GM12878 (cell line): Measurements from ENCODE around the gene CLASP2. TPM values are rescaled to one million over a fixed set of nuclear protein-coding genes. Genes with fewer than 3 reads are reported as not detected.

Experiments
- ATAC-seq: fragments of 200-7000 bp; cut with Tn5 transposase; 3 replicates; pipeline ENCODE4 v1.9.1; 2020; ENCODE audit warnings: mild to moderate bottlenecking, moderate library complexity
- BruUV-seq: library from RNA; stranded (reverse); fragments of 400-500 nt; replicated peaks from 2 replicates; lab custom pipeline; 2021; lab: Mats Ljungman, UMichigan
- CTCF ChIA-PET: fragments of 300-600 bp; sonication (Branson Sonifier 250); formaldehyde crosslinking; extraction: SDS; loops from one replicate; lab custom pipeline; 2021; ENCODE audit warnings: inconsistent platforms; lab: Yijun Ruan, JAX
- POLR2A ChIA-PET: fragments of 350-600 bp; formaldehyde crosslinking; extraction: SDS; loops from one replicate; lab custom pipeline; 2021; ENCODE audit warnings: inconsistent platforms; lab: Charles Lee
- RAD21 ChIA-PET: fragments of 300-600 bp; sonication (Branson Sonifier 250); formaldehyde crosslinking; loops from one replicate; lab custom pipeline; 2023; ENCODE audit warnings: antibody characterized with exemption; ENCODE audit not compliant: unreplicated experiment; lab: Charles Lee
- SMC1A ChIA-PET: fragments of 300-600 bp; sonication (Branson Sonifier 250); formaldehyde crosslinking; loops from one replicate; lab custom pipeline; 2023; ENCODE audit not compliant: unreplicated experiment, uncharacterized antibody; lab: Charles Lee
- DNase-seq: peaks from one replicate; pipeline ENCODE4 v3.0.0-alpha.2; 2011; ENCODE audit warnings: low read depth, low spot score
- FAIRE-seq: peaks from 3 replicates; lab custom pipeline; 2011; peaks lifted over from hg19 to GRCh38; lab: Jason Lieb, UNC
- H2AFZ ChIP-seq: 2 replicates; pipeline ENCODE4 v1.6.0; 2011; ENCODE audit warnings: low read depth, low read length, control low read depth; ENCODE audit not compliant: control insufficient read depth
- H3K27ac ChIP-seq: 2 replicates; pipeline ENCODE4 v1.5.1; 2011; ENCODE audit warnings: control low read depth; ENCODE audit not compliant: control insufficient read depth, insufficient read depth
- H3K27me3 ChIP-seq, 2 experiments: replicated peaks in 1 of 2; 2 replicates each; pipeline versions ENCODE4 v1.6.0 to v1.6.1; 2011; ENCODE audit warnings: low read length in 1 of 2; ENCODE audit not compliant: control insufficient read depth in 2 of 2, insufficient read depth in 2 of 2
- H3K36me3 ChIP-seq, 2 experiments: 2 replicates each; pipeline ENCODE4 v1.5.1; 2011; ENCODE audit warnings: low read length in 1 of 2; ENCODE audit not compliant: control insufficient read depth in 2 of 2, insufficient read depth in 2 of 2
- H3K4me1 ChIP-seq: 2 replicates; pipeline ENCODE4 v1.6.1; 2011; ENCODE audit warnings: mild to moderate bottlenecking, low read length, moderate library complexity, mixed read lengths; ENCODE audit not compliant: control insufficient read depth, insufficient read depth
- H3K4me2 ChIP-seq: 2 replicates; pipeline ENCODE4 v1.6.0; 2011; ENCODE audit warnings: control low read depth; ENCODE audit not compliant: control insufficient read depth, insufficient read depth
- H3K4me3 ChIP-seq: fragments of 200-600 bp; sonication (generic); 2 replicates; pipeline ENCODE4 v1.5.1; 2016
- H3K79me2 ChIP-seq: 2 replicates; pipeline ENCODE4 v1.6.0; 2011; ENCODE audit warnings: low read length; ENCODE audit not compliant: control insufficient read depth, insufficient read depth
- H3K9ac ChIP-seq: 2 replicates; pipeline ENCODE4 v1.8.0; 2011; ENCODE audit warnings: low read length, control low read depth, mixed read lengths; ENCODE audit not compliant: control insufficient read depth, insufficient read depth
- H3K9me3 ChIP-seq: replicated peaks from 3 replicates; pipeline ENCODE4 v1.5.1; 2011; ENCODE audit warnings: mild to moderate bottlenecking, low read length; ENCODE audit not compliant: control insufficient read depth, insufficient read depth
- H4K20me1 ChIP-seq: 2 replicates; pipeline ENCODE4 v1.6.0; 2011; ENCODE audit not compliant: control insufficient read depth, insufficient read depth
- ATF7 ChIP-seq: fragments of 450-650 bp; IDR thresholded peaks from 2 replicates; pipeline ENCODE4 v1.6.1; 2016; ENCODE audit warnings: low read depth, mild to moderate bottlenecking
- CEBPZ ChIP-seq: fragments of 150-350 bp; IDR thresholded peaks from 2 replicates; pipeline ENCODE4 v1.6.1; 2016; ENCODE audit warnings: low read depth, low read length
- CUX1 ChIP-seq: IDR thresholded peaks from 2 replicates; pipeline ENCODE4 v1.6.1; 2012; ENCODE audit warnings: improper control_type of control experiment, low read depth, low read length; ENCODE audit not compliant: insufficient replicate concordance
- KAT2A ChIP-seq: conservative IDR thresholded peaks from 2 replicates; pipeline ENCODE4 v1.6.1; 2011; ENCODE audit warnings: low read depth, low read length; ENCODE audit not compliant: control insufficient read depth
- PRDM15 ChIP-seq: fragments of 450-650 bp; formaldehyde crosslinking; IDR thresholded peaks from 2 replicates; pipeline ENCODE4 v1.4.0; 2020; ENCODE audit warnings: mild to moderate bottlenecking, moderate library complexity
- RFX5 ChIP-seq: IDR thresholded peaks from 2 replicates; pipeline ENCODE4 v1.6.1; 2011; ENCODE audit warnings: low read depth, low read length, improper control_type of control experiment
- TAF1 ChIP-seq: IDR thresholded peaks from 2 replicates; pipeline ENCODE4 v1.6.1; 2011; ENCODE audit warnings: mild to moderate bottlenecking, low read depth, low read length, borderline replicate concordance
- ZNF622 ChIP-seq: fragments of 450-650 bp; IDR thresholded peaks from 2 replicates; pipeline ENCODE4 v1.6.1; 2017; ENCODE audit warnings: mild to moderate bottlenecking, inconsistent platforms
- WGBS: methylation state at CpG from one replicate; pipeline ENCODE4 v1.1.6; 2016; ENCODE audit warnings: low lambda C conversion rate; ENCODE audit not compliant: insufficient replicate concordance, insufficient coverage; ENCODE audit errors: missing lambda C conversion rate; 5-methylcytosine and 5-hydroxymethylcytosine counted together
- in situ Hi-C: fragments of 300-500 bp; cut with MboI; formaldehyde crosslinking; loops from 9 replicates; pipeline ENCODE4 v1.14.3; 2018; ENCODE audit warnings: mixed read lengths
- intact Hi-C: fragments of 100-400 bp; cut with micrococcal nuclease; formaldehyde crosslinking; loops from one replicate; pipeline ENCODE4 v1.14.2; 2022; ENCODE audit not compliant: unreplicated experiment
- polyA plus RNA-seq, 11 experiments: library from polyadenylated mRNA; depleted of rRNA in 4 of 11; unstranded in 6 of 11; stranded (reverse) in 5 of 11; fragments of >200 nt; fragmentation: Nextera tagmentation in 4 of 11; fragmentation: Illumina TruSeq in 1 of 11; extraction: Ambion mirVana in 4 of 11; extraction: Trizol in 1 of 11; gene quantifications; 1 replicate in 1 of 11; 2 replicates in 10 of 11; pipeline versions ENCODE4 v1.2.1 to v1.2.3, GENCODE V29; 2011 to 2016; ENCODE audit warnings: inconsistent platforms in 2 of 11, missing spikeins in 2 of 11, low read depth in 1 of 11
- total RNA-seq, 4 experiments: library from RNA; depleted of rRNA in 3 of 4; stranded (reverse); fragments of >200 nt in 3 of 4; fragmentation: Illumina TruSeq in 1 of 4; extraction: Trizol in 1 of 4; gene quantifications; 2 replicates each; pipeline versions ENCODE4 v1.2.1 to v1.2.3, GENCODE V29; 2013 to 2021

CLASP2 gene
- total and polyA plus RNA-seq, 10 of the 15 experiments (the other 5 are each of a cell fraction or from before 2014, with no cell fraction given): 4.0 to 38.3 (median 26.8) TPM

GRCh38 chr3:33716227-33716626 is 1.8 kb downstream of the CLASP2 start:
- no peak for DNase-seq
- peak overlapping the region; percentile 55; the same call in 1 of the 2 replicates for H3K9ac ChIP-seq
- CTCF ChIA-PET: interaction anchor here (0.6 to 2.3 kb wide), 13 partner anchors 11 to 585 kb away, joined by 3 to 21 read pairs (median 3); no protein-coding TSS in a partner anchor
- SMC1A ChIA-PET: interaction anchor here (0.6 to 3.4 kb wide), 8 partner anchors 14 to 585 kb away, joined by 3 to 16 read pairs (median 6); no protein-coding TSS in a partner anchor
- H3K9me3 ChIP-seq: no peaks in the 10 kb centered on the region; the same call in 1 of the 3 replicates
- WGBS: 74% methylated on average over 7 of the region's 7 CpGs
- FAIRE-seq: no peak
- no peaks in the 10 kb centered on the region for H3K27me3 ChIP-seq
- no peak overlapping the region for H3K27ac ChIP-seq
- H3K36me3 ChIP-seq: no peaks in the 10 kb centered on the region
- RAD21 ChIA-PET: interaction anchor here (0.6 to 2.6 kb wide), 7 partner anchors 22 to 584 kb away, joined by 3 to 9 read pairs (median 6); no protein-coding TSS in a partner anchor
- in situ Hi-C loops (no loop called here), intact Hi-C loops (loop anchor here (5.0 kb wide), 2 partner anchors 79 to 279 kb away; no protein-coding TSS in a partner anchor)
- no peak overlapping the region for H2AFZ ChIP-seq
- no peaks in the 10 kb centered on the region for H3K4me1 ChIP-seq
- POLR2A ChIA-PET: interaction anchor here (0.6 to 1.1 kb wide), 3 partner anchors 62 to 286 kb away, joined by 5 to 8 read pairs (median 7); no protein-coding TSS in a partner anchor
- no peak for ATAC-seq
- H3K4me3 ChIP-seq: peak overlapping the region; percentile 41; the same call in 1 of the 2 replicates
- BruUV-seq: TSS peak; percentile 44
- peaks cover 33% of the 10 kb centered on the region for H3K79me2 ChIP-seq
- H4K20me1 ChIP-seq: no peaks in the 10 kb centered on the region
- H3K4me2 ChIP-seq: peak overlapping the region; percentile 93
- TF ChIP-seq PRDM15 (CRISPR knock-in tag) (no peak), KAT2A (no peak), ATF7 (no peak), CUX1 (no peak), TAF1 (no peak), ZNF622 (no peak), RFX5 (no peak), CEBPZ (no peak)
